Urinary bladder (tissue), 4 donors: ENCODE data around the gene DIPK1A. TPM values are rescaled to one million over a fixed set of nuclear protein-coding genes. Genes with fewer than 3 reads are reported as not detected.
"Not testable (repeated sequence)": the region's sequence is repeated elsewhere in the genome, so short reads cannot be mapped to it uniquely, and the experiment has no call there.

Source experiments
- DNase-seq: peaks from one replicate; pipeline ENCODE4 v3.0.0-alpha.2; 2015; ENCODE audit errors: extremely low spot score
- H3K27ac ChIP-seq: one replicate; pipeline ENCODE4 v1.5.1; 2013; ENCODE audit warnings: low read depth, mild to moderate bottlenecking, moderate library complexity
- H3K36me3 ChIP-seq: one replicate; pipeline ENCODE4 v1.6.1; 2013; ENCODE audit warnings: mild to moderate bottlenecking, moderate library complexity; ENCODE audit not compliant: insufficient read depth
- H3K4me1 ChIP-seq: one replicate; pipeline ENCODE4 v1.6.1; 2013; ENCODE audit warnings: mild to moderate bottlenecking, moderate library complexity; ENCODE audit not compliant: insufficient read depth
- H3K4me3 ChIP-seq: one replicate; pipeline ENCODE4 v1.5.1; 2013; ENCODE audit warnings: low read depth, low read length
- WGBS: extraction: QIAGEN DNeasy Blood & Tissue Kit; methylation state at CpG from one replicate; pipeline ENCODE4 v1.1.7; 2013; 5-methylcytosine and 5-hydroxymethylcytosine counted together
- polyA plus RNA-seq: library from polyadenylated mRNA; stranded (reverse); fragments of 200-250 nt; gene quantifications from one replicate; pipeline ENCODE4 v1.2.3, GENCODE V29; 2013
- total RNA-seq: library from RNA; depleted of rRNA; stranded (reverse); fragments of >200 nt; gene quantifications from one replicate; pipeline ENCODE4 v1.2.3, GENCODE V29; 2014
- donor health status: healthy with polysubstance abuse.
- donor health status: healthy.

DIPK1A gene
- total and polyA plus RNA-seq, 2 donors, result 21.8 to 22.8 TPM

- Histone ChIP-seq H3K27ac (no peak overlapping the region), H3K4me3 (no peak overlapping the region), H3K36me3 (no peaks in the 10 kb centered on the region), H3K4me1 (no peaks in the 10 kb centered on the region)
- DNase-seq, result no peak
- WGBS, result 90% methylated on average over 1 of the region's 1 CpG
Observed at GRCh38 chr1:92903765-92904164, 57.5 kb downstream of the DIPK1A start.

DNA sequence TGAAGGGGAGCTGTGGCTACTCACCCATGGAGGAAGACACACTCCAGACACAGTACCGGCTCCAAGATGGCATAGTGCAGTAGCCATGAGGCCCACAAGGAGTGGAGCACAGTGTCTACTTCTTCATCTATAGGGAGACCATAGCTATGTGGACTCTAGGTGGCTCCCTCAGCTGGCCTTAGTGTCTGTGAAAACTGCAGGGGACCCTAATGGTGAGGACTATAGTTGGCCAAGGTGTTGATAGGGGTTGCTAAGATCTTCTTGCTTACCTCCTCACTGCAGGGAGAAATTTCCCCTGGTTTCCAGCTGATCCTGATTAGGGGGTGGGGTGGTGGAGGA, 58.9 kb downstream of the DIPK1A start:
- no peak for DNase-seq
- H3K4me1 ChIP-seq, result no peaks in the 10 kb centered on the region
- 98% methylated on average over 1 of the region's 1 CpG for WGBS

GRCh38 chr1:92901699-92902405, 59.4 kb downstream of the DIPK1A start:
- no peak for DNase-seq
- Histone ChIP-seq H3K4me1 (no peaks in the 10 kb centered on the region), H3K4me3 (no peak overlapping the region), H3K36me3 (no peaks in the 10 kb centered on the region), H3K27ac (no peak overlapping the region)
- 97% methylated on average over 3 of the region's 3 CpGs for WGBS

More for the DNA sequence above, 58.9 kb downstream of the DIPK1A start:
- Histone ChIP-seq H3K36me3 (no peaks in the 10 kb centered on the region), H3K4me3 (no peak overlapping the region), H3K27ac (no peak overlapping the region)

DNA sequence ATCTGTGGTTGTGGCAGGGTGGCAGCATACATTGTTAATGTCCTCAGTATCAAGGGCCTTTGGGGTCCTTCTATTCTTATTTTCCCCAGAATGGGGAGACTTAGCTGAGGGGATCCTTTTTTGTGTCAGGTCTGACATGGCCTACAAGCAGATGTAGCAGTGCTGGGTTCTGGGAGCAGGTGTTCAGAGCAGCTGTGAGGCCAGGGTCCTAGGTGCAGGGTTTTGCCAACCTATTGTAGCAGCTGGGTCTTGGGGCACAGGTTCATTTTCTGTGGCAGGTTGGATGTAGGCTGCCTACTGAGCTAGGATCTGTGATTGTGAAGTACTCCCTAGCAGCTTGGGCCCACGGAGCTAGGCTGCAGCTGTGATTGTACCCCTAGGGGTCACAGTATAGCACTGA, 60.1 kb downstream of the DIPK1A start:
- WGBS, result 90% methylated on average over 1 of the region's 1 CpG
- no peak for DNase-seq
- H3K36me3 ChIP-seq, result no peaks in the 10 kb centered on the region
- H3K4me1 ChIP-seq, result no peaks in the 10 kb centered on the region
- H3K27ac ChIP-seq, result no peak overlapping the region
- H3K4me3 ChIP-seq, result no peak overlapping the region

- Histone ChIP-seq H3K4me1 (no peaks in the 10 kb centered on the region), H3K36me3 (no peaks in the 10 kb centered on the region)
- no peak for DNase-seq
Observed at GRCh38 chr1:92900539-92900938, 60.7 kb downstream of the DIPK1A start.

DNA sequence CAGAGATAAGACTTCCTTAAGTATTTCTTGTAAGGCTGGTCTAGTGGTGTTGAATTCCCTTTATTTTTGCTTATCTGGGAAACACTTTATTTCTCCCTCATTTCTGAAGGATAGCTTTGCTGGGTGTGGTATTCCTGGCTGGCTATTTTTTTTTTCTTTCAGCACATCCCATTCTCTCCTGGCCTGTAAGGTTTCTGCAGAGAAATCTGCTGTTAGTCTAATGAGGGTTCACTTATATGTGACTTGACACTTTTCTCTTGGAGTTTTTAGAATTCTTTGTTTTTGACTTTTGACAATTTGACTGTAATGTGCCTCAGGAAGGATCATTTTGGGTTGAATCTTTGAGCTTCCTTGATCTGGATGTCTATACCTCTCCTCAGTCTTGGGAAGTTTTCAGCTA, 61.5 kb downstream of the DIPK1A start:
- H3K4me3 ChIP-seq, result no peak overlapping the region
- H3K27ac ChIP-seq, result no peak overlapping the region
- no peaks in the 10 kb centered on the region for H3K4me1 ChIP-seq
- no peaks in the 10 kb centered on the region for H3K36me3 ChIP-seq
- DNase-seq, result no peak

More at GRCh38 chr1:92900539-92900938, 60.7 kb downstream of the DIPK1A start:
- Histone ChIP-seq H3K4me3 (no peak overlapping the region), H3K27ac (no peak overlapping the region)

GRCh38 chr1:92898053-92898452, 63.2 kb downstream of the DIPK1A start:
- not testable (repeated sequence) for H3K4me3 ChIP-seq, H3K36me3 ChIP-seq, DNase-seq, H3K4me1 ChIP-seq, H3K27ac ChIP-seq
- WGBS, result 84% methylated on average over 2 of the region's 2 CpGs

DNA sequence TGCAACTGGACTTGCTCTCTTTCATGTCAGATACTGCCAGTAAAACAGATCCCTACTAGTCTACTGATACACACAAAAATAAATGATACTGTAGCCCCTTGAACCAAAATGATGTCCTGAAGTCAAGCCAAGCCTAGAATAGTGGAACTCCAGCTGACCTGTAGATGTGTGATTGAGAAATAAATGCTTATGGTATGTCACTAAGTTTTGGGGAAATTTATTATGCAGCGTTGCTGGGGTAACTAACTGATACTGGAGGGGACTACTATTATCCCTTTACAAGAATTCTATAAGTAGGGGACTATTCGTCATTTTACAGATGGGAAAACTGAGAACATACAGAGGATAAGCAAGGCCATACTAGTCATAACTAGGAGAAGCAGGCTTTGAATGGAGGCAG, 73.8 kb downstream of the DIPK1A start:
- Histone ChIP-seq H3K36me3 (no peaks in the 10 kb centered on the region), H3K4me3 (no peak overlapping the region), H3K4me1 (no peaks in the 10 kb centered on the region), H3K27ac (no peak overlapping the region)
- DNase-seq, result no peak
- 95% methylated on average over 2 of the region's 2 CpGs for WGBS

- WGBS, result 95% methylated on average over 2 of the region's 2 CpGs
- no peak overlapping the region for H3K27ac ChIP-seq
Observed at GRCh38 chr1:92886886-92887419, 74.3 kb downstream of the DIPK1A start.

GRCh38 chr1:92884195-92884594, 77.1 kb downstream of the DIPK1A start:
- H3K4me3 ChIP-seq, result no peak overlapping the region
- H3K4me1 ChIP-seq, result no peaks in the 10 kb centered on the region
- 92% methylated on average over 1 of the region's 1 CpG for WGBS
- no peak overlapping the region for H3K27ac ChIP-seq
- no peak for DNase-seq
- no peaks in the 10 kb centered on the region for H3K36me3 ChIP-seq

More at GRCh38 chr1:92886886-92887419, 74.3 kb downstream of the DIPK1A start:
- H3K36me3 ChIP-seq, result no peaks in the 10 kb centered on the region
- H3K4me3 ChIP-seq, result no peak overlapping the region
- no peak for DNase-seq
- no peaks in the 10 kb centered on the region for H3K4me1 ChIP-seq

GRCh38 chr1:92883297-92883696, 78.0 kb downstream of the DIPK1A start:
- Histone ChIP-seq H3K27ac (no peak overlapping the region), H3K4me3 (no peak overlapping the region), H3K4me1 (no peaks in the 10 kb centered on the region), H3K36me3 (no peaks in the 10 kb centered on the region)
- DNase-seq, result no peak

DNA sequence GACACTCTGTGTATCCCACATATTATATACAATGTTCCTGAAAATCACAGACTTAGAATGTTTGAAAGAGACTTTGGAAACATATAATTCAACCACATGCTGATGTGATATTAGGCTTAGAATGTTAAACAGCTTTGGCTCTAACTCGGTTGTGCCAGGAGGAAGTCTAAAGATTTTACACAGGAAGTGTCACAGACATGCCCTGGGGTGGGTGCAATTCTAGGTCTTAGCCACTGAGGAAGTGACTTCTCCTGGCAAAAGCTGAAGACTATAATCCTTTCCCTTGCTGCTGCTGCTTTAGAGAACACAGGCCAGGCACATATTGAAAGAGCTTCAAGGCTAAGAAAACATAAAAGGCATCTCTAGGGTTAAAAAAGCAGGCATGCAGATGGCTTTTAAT, 78.4 kb downstream of the DIPK1A start:
- no peaks in the 10 kb centered on the region for H3K36me3 ChIP-seq
- H3K4me3 ChIP-seq, result no peak overlapping the region
- DNase-seq, result no peak
- H3K4me1 ChIP-seq, result no peaks in the 10 kb centered on the region
- no peak overlapping the region for H3K27ac ChIP-seq
- WGBS, result 33% methylated on average over 1 of the region's 1 CpG

DNA sequence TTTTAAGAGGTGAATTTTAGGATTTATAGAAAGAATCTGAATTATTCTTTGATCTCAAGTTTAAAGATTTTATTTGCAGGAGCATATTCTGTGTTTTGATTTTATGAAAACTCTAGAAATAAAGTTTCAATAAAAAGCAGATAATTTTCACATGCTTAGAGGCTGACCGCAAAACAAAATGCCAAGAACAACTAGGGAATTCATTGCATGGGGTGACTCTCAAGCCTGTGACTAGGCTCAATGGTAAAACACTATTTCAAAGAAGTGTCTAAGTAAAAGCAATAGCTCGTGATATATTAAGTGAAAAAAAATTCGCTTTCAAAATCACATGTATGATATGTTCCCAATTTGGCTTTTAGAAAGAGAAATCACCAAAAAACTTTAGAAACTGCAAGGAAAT, 79.9 kb downstream of the DIPK1A start:
- DNase-seq, result no peak
- no peaks in the 10 kb centered on the region for H3K4me1 ChIP-seq
- WGBS, result 86% methylated on average over 3 of the region's 3 CpGs
- no peaks in the 10 kb centered on the region for H3K36me3 ChIP-seq
- H3K4me3 ChIP-seq, result no peak overlapping the region
- H3K27ac ChIP-seq, result no peak overlapping the region

GRCh38 chr1:92879316-92879968, 81.8 kb downstream of the DIPK1A start:
- Histone ChIP-seq H3K36me3 (peaks cover 2% of the 10 kb centered on the region), H3K4me1 (no peaks in the 10 kb centered on the region), H3K27ac (no peak overlapping the region), H3K4me3 (no peak overlapping the region)
- WGBS, result 84% methylated on average over 4 of the region's 4 CpGs
- no peak for DNase-seq
